ENCODE results near the gene BGLAP. TPM values are rescaled to one million over a fixed set of nuclear protein-coding genes. Genes with fewer than 3 reads are reported as not detected.

BGLAP gene
- polyA plus RNA-seq, 4 donors, result 0.48 to 3.9 TPM; not detected in 2

- Histone ChIP-seq H3K9me3 (ENCODE audit: control insufficient read depth in 2 of 2, insufficient read depth in 1 of 2, low read depth in 1 of 2, low read length in 1 of 2) (no peaks in the 10 kb centered on the region), H3K4me1 (ENCODE audit: control insufficient read depth in 3 of 3, insufficient read depth in 2 of 3, low read depth in 1 of 3, low read length in 2 of 3) (peaks cover 4 to 31% (median 5%) of the 10 kb centered on the region in 3 donors), H3K36me3 (ENCODE audit: control insufficient read depth in 3 of 3, insufficient read depth in 2 of 3, low read depth in 1 of 3, low read length in 3 of 3) (peaks cover 0 to 36% (median 13%) of the 10 kb centered on the region in 3 donors), H3K27ac (ENCODE audit: low read depth in 1 of 3, low read length in 2 of 3) (peak within 1 kb of the TSS; percentile 88 to 95 (median 91)), H3K27me3 (ENCODE audit: control insufficient read depth in 3 of 3, insufficient read depth in 3 of 3, low read length in 3 of 3) (no peaks in the 10 kb centered on the region), H3K4me3 (ENCODE audit: low read depth in 1 of 3, low read length in 3 of 3) (peak within 1 kb of the TSS; percentile 58 to 89 (median 78))
- FAIRE-seq (no peak), DNase-seq (peak; percentile 99)
- 0 to 1% (median 1%) methylated on average over 46 to 50 of the region's 50 CpGs for WGBS, 3 donors
These were observed 40.7 kb downstream of the BGLAP start, which contains the start of gene SMG5 for GRCh38 chr1:156282479-156283222. Gene SMG5, minus strand, starts transcription at chr1:156282825. Its CDS starts 145 bp downstream, at chr1:156282680.

GRCh38 chr1:156283521-156283920, 41.5 kb downstream of the BGLAP start:
- DNase-seq, result no peak
- peaks cover 0 to 31% (median 5%) of the 10 kb centered on the region in 3 donors for H3K36me3 ChIP-seq (ENCODE audit: control insufficient read depth in 3 of 3, insufficient read depth in 2 of 3, low read depth in 1 of 3, low read length in 3 of 3)
- FAIRE-seq, result no peak
- peak overlapping the region; percentile 32 to 89 (median 78) for H3K4me3 ChIP-seq (ENCODE audit: low read depth in 1 of 3, low read length in 3 of 3)
- no peaks in the 10 kb centered on the region for H3K9me3 ChIP-seq (ENCODE audit: control insufficient read depth in 2 of 2, insufficient read depth in 1 of 2, low read depth in 1 of 2, low read length in 1 of 2)
- peak overlapping the region in 1 of 3 donors; percentile 80 for H3K27ac ChIP-seq (ENCODE audit: low read depth in 1 of 3, low read length in 2 of 3)
- 60 to 77% (median 65%) methylated on average over 1 of the region's 1 CpG for WGBS, 3 donors
- H3K4me1 ChIP-seq (ENCODE audit: control insufficient read depth in 3 of 3, insufficient read depth in 2 of 3, low read depth in 1 of 3, low read length in 2 of 3), result peaks cover 4 to 31% (median 5%) of the 10 kb centered on the region in 3 donors
- H3K27me3 ChIP-seq (ENCODE audit: control insufficient read depth in 3 of 3, insufficient read depth in 3 of 3, low read length in 3 of 3), result no peaks in the 10 kb centered on the region

- peak within 1 kb of the TSS; percentile 32 to 89 (median 78) for H3K4me3 ChIP-seq (ENCODE audit: low read depth in 1 of 3, low read length in 3 of 3)
- peaks cover 0 to 31% (median 3%) of the 10 kb centered on the region in 3 donors for H3K36me3 ChIP-seq (ENCODE audit: control insufficient read depth in 3 of 3, insufficient read depth in 2 of 3, low read depth in 1 of 3, low read length in 3 of 3)
- DNase-seq (peak in 1 of 2 donors; percentile 48), FAIRE-seq (no peak)
- H3K9me3 ChIP-seq (ENCODE audit: control insufficient read depth in 2 of 2, insufficient read depth in 1 of 2, low read depth in 1 of 2, low read length in 1 of 2), result no peaks in the 10 kb centered on the region
- H3K27ac ChIP-seq (ENCODE audit: low read depth in 1 of 3, low read length in 2 of 3), result peak within 1 kb of the TSS; percentile 67 to 80 (median 69)
- peaks cover 4 to 31% (median 5%) of the 10 kb centered on the region in 3 donors for H3K4me1 ChIP-seq (ENCODE audit: control insufficient read depth in 3 of 3, insufficient read depth in 2 of 3, low read depth in 1 of 3, low read length in 2 of 3)
- WGBS, 3 donors, result 59 to 76% (median 66%) methylated on average over 7 of the region's 7 CpGs
- H3K27me3 ChIP-seq (ENCODE audit: control insufficient read depth in 3 of 3, insufficient read depth in 3 of 3, low read length in 3 of 3), result no peaks in the 10 kb centered on the region
These were observed 42.1 kb downstream of the BGLAP start, which contains the start of gene TMEM79 for GRCh38 chr1:156284112-156284511. Gene TMEM79, plus strand, starts transcription at chr1:156284325. Its CDS starts 902 bp downstream, at chr1:156285227.

- no peak overlapping the region for H3K4me3 ChIP-seq (ENCODE audit: low read depth in 1 of 3, low read length in 3 of 3)
- no peak for FAIRE-seq
These were observed 42.8 kb downstream of the BGLAP start for GRCh38 chr1:156284757-156285156.

GRCh38 chr1:156285437-156285836, 43.5 kb downstream of the BGLAP start:
- DNase-seq, result no peak
- no peak for FAIRE-seq
- Histone ChIP-seq H3K4me1 (ENCODE audit: control insufficient read depth in 3 of 3, insufficient read depth in 2 of 3, low read depth in 1 of 3, low read length in 2 of 3) (peaks cover 4 to 31% (median 5%) of the 10 kb centered on the region in 3 donors), H3K9me3 (ENCODE audit: control insufficient read depth in 2 of 2, insufficient read depth in 1 of 2, low read depth in 1 of 2, low read length in 1 of 2) (no peaks in the 10 kb centered on the region), H3K4me3 (ENCODE audit: low read depth in 1 of 3, low read length in 3 of 3) (no peak overlapping the region), H3K36me3 (ENCODE audit: control insufficient read depth in 3 of 3, insufficient read depth in 2 of 3, low read depth in 1 of 3, low read length in 3 of 3) (peaks cover 0 to 24% (median 0%) of the 10 kb centered on the region in 3 donors), H3K27me3 (ENCODE audit: control insufficient read depth in 3 of 3, insufficient read depth in 3 of 3, low read length in 3 of 3) (no peaks in the 10 kb centered on the region), H3K27ac (ENCODE audit: low read depth in 1 of 3, low read length in 2 of 3) (no peak overlapping the region)
- 93 to 96% (median 95%) methylated on average over 20 to 21 of the region's 21 CpGs for whole genome bisulfite sequencing, 3 donors

More at GRCh38 chr1:156284757-156285156, 42.8 kb downstream of the BGLAP start:
- 69 to 90% (median 84%) methylated on average over 4 of the region's 4 CpGs for WGBS, 3 donors
- Histone ChIP-seq H3K4me1 (ENCODE audit: control insufficient read depth in 3 of 3, insufficient read depth in 2 of 3, low read depth in 1 of 3, low read length in 2 of 3) (peaks cover 4 to 31% (median 5%) of the 10 kb centered on the region in 3 donors), H3K27me3 (ENCODE audit: control insufficient read depth in 3 of 3, insufficient read depth in 3 of 3, low read length in 3 of 3) (no peaks in the 10 kb centered on the region), H3K27ac (ENCODE audit: low read depth in 1 of 3, low read length in 2 of 3) (no peak overlapping the region), H3K9me3 (ENCODE audit: control insufficient read depth in 2 of 2, insufficient read depth in 1 of 2, low read depth in 1 of 2, low read length in 1 of 2) (no peaks in the 10 kb centered on the region), H3K36me3 (ENCODE audit: control insufficient read depth in 3 of 3, insufficient read depth in 2 of 3, low read depth in 1 of 3, low read length in 3 of 3) (peaks cover 0 to 28% (median 3%) of the 10 kb centered on the region in 3 donors)
- no peak for DNase-seq

GRCh38 chr1:156286061-156286460, 44.1 kb downstream of the BGLAP start:
- no peaks in the 10 kb centered on the region for H3K27me3 ChIP-seq (ENCODE audit: control insufficient read depth in 3 of 3, insufficient read depth in 3 of 3, low read length in 3 of 3)
- FAIRE-seq (no peak), DNase-seq (no peak)
- H3K4me1 ChIP-seq (ENCODE audit: control insufficient read depth in 3 of 3, insufficient read depth in 2 of 3, low read depth in 1 of 3, low read length in 2 of 3), result peaks cover 2 to 30% (median 3%) of the 10 kb centered on the region in 3 donors
- no peak overlapping the region for H3K27ac ChIP-seq (ENCODE audit: low read depth in 1 of 3, low read length in 2 of 3)
- H3K4me3 ChIP-seq (ENCODE audit: low read depth in 1 of 3, low read length in 3 of 3), result no peak overlapping the region
- 92 to 94% (median 93%) methylated on average over 8 of the region's 8 CpGs for WGBS, 3 donors
- peaks cover 0 to 24% (median 0%) of the 10 kb centered on the region in 3 donors for H3K36me3 ChIP-seq (ENCODE audit: control insufficient read depth in 3 of 3, insufficient read depth in 2 of 3, low read depth in 1 of 3, low read length in 3 of 3)
- no peaks in the 10 kb centered on the region for H3K9me3 ChIP-seq (ENCODE audit: control insufficient read depth in 2 of 2, insufficient read depth in 1 of 2, low read depth in 1 of 2, low read length in 1 of 2)

GRCh38 chr1:156289857-156290256, 47.9 kb downstream of the BGLAP start:
- no peak overlapping the region for H3K4me3 ChIP-seq (ENCODE audit: low read depth in 1 of 3, low read length in 3 of 3)
- H3K36me3 ChIP-seq (ENCODE audit: control insufficient read depth in 3 of 3, insufficient read depth in 2 of 3, low read depth in 1 of 3, low read length in 3 of 3), result peaks cover 0 to 50% (median 0%) of the 10 kb centered on the region in 3 donors
- DNase-seq (no peak), FAIRE-seq (no peak)
- H3K9me3 ChIP-seq (ENCODE audit: control insufficient read depth in 2 of 2, insufficient read depth in 1 of 2, low read depth in 1 of 2, low read length in 1 of 2), result no peaks in the 10 kb centered on the region
- H3K27ac ChIP-seq (ENCODE audit: low read depth in 1 of 3, low read length in 2 of 3), result no peak overlapping the region
- no peaks in the 10 kb centered on the region for H3K27me3 ChIP-seq (ENCODE audit: control insufficient read depth in 3 of 3, insufficient read depth in 3 of 3, low read length in 3 of 3)
- peaks cover 0 to 21% (median 0%) of the 10 kb centered on the region in 3 donors for H3K4me1 ChIP-seq (ENCODE audit: control insufficient read depth in 3 of 3, insufficient read depth in 2 of 3, low read depth in 1 of 3, low read length in 2 of 3)

- Histone ChIP-seq H3K4me1 (ENCODE audit: control insufficient read depth in 3 of 3, insufficient read depth in 2 of 3, low read depth in 1 of 3, low read length in 2 of 3) (peaks cover 0 to 23% (median 0%) of the 10 kb centered on the region in 3 donors), H3K36me3 (ENCODE audit: control insufficient read depth in 3 of 3, insufficient read depth in 2 of 3, low read depth in 1 of 3, low read length in 3 of 3) (peaks cover 0 to 35% (median 0%) of the 10 kb centered on the region in 3 donors), H3K27me3 (ENCODE audit: control insufficient read depth in 3 of 3, insufficient read depth in 3 of 3, low read length in 3 of 3) (no peaks in the 10 kb centered on the region), H3K9me3 (ENCODE audit: control insufficient read depth in 2 of 2, insufficient read depth in 1 of 2, low read depth in 1 of 2, low read length in 1 of 2) (no peaks in the 10 kb centered on the region), H3K4me3 (ENCODE audit: low read depth in 1 of 3, low read length in 3 of 3) (peak overlapping the region in 2 of 3 donors; percentile 26 to 49), H3K27ac (ENCODE audit: low read depth in 1 of 3, low read length in 2 of 3) (peak overlapping the region; percentile 33 to 78 (median 75))
- FAIRE-seq, result no peak
- DNase-seq, result peak; percentile 94 to 96
- 12 to 26% (median 20%) methylated on average over 37 of the region's 37 CpGs for WGBS, 3 donors
These were observed 49.5 kb downstream of the BGLAP start for GRCh38 chr1:156291226-156292061.
